ENCODE results near the gene FAM120A.

GRCh38 chr9:93468763-93469456, 17.4 kb downstream of the FAM120A start:
- TF ChIP-seq CTCF (IDR thresholded peaks at IDR 0.05; ENCODE audit: insufficient read depth, low read depth, low read length) (no peak), EZH2 (IDR thresholded peaks at IDR 0.05; ENCODE audit: insufficient read depth, low read length) (no peak)
